22Rv1 (cell line): ENCODE measurements around the gene ROR1.

Experiments
- CTCF ChIP-seq: fragments of 450-650 bp; IDR thresholded peaks from 2 replicates; pipeline ENCODE4 v1.5.1; 2017; ENCODE audit warnings: mild to moderate bottlenecking
- ZFX ChIP-seq: fragments of 450-650 bp; IDR thresholded peaks from 2 replicates; pipeline ENCODE4 v1.6.1; 2017; ENCODE audit warnings: antibody characterized with exemption, borderline replicate concordance

DNA sequence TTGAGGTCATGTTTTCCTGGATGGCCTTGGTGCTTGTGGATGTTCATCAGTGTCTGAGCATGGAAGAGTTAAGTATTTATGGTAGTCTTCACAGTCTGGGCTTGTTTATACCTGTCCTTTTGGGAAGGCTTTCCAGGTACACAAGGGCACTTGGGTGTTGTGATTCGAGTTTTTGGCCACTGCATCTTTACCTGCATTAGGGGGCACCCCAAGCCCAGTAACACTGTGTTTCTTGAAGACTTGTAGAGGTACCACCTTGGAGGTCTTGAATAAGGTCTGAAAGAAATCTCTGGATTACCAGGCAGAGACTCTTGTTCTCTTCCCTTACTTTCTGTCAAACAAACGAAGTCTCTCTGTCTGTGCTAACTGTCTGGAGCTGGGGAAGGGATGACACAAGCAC lies 34.4 kb upstream of the ROR1 start:
- TF ChIP-seq CTCF (no peak), ZFX (no peak)
